A549 (cell line): ENCODE data around the gene TRA2B.

Experiments
- CTCF ChIP-seq: fragments of >200 bp; sonication (Bioruptor Twin); formaldehyde crosslinking; IDR thresholded peaks from 3 replicates; pipeline ENCODE4 v1.5.1; 2016
- ESRRA ChIP-seq: fragments of 150-350 bp; IDR thresholded peaks from 2 replicates; pipeline ENCODE4 v1.6.1; 2014; ENCODE audit warnings: mild to moderate bottlenecking, low read length, borderline replicate concordance
- HMGXB4 ChIP-seq: fragments of 250-450 bp; sonication (Bioruptor Pico); IDR thresholded peaks from 2 replicates; pipeline ENCODE4 v1.5.0; 2021; ENCODE audit warnings: mild to moderate bottlenecking, moderate library complexity, borderline replicate concordance
- JUN ChIP-seq, 2 experiments: fragments of >200 bp; sonication (Bioruptor Twin); formaldehyde crosslinking; IDR thresholded peaks; 2 replicates in 1 of 2; 3 replicates in 1 of 2; pipeline ENCODE4 v1.6.1; 2016 to 2017
- KDM1A ChIP-seq: fragments of 200-600 bp; sonication (generic); IDR thresholded peaks from 2 replicates; pipeline ENCODE4 v1.6.1; 2016; ENCODE audit warnings: low read depth, mild to moderate bottlenecking
- MAFK ChIP-seq: fragments of 450-650 bp; IDR thresholded peaks from 2 replicates; pipeline ENCODE4 v1.6.1; 2014; ENCODE audit not compliant: partially characterized antibody
- POLR2A ChIP-seq: IDR thresholded peaks from 2 replicates; pipeline ENCODE4 v1.6.1; 2012; ENCODE audit warnings: mild to moderate bottlenecking, low read length
- RAD21 ChIP-seq, 2 experiments: fragments of >200 bp in 1 of 2; sonication (Bioruptor Twin) in 1 of 2; formaldehyde crosslinking in 1 of 2; IDR thresholded peaks in 1 of 2; conservative IDR thresholded peaks in 1 of 2; 2 replicates in 1 of 2; 3 replicates in 1 of 2; pipeline ENCODE4 v1.6.1; 2012 to 2018; ENCODE audit warnings: inconsistent platforms in 1 of 2
- RFX5 ChIP-seq: fragments of 450-650 bp; IDR thresholded peaks from 2 replicates; pipeline ENCODE4 v1.7.1; 2014; ENCODE audit warnings: antibody characterized with exemption, mild to moderate bottlenecking, moderate library complexity
- TP53 ChIP-seq: fragments of 250-450 bp; sonication (Bioruptor Pico); IDR thresholded peaks from 2 replicates; pipeline ENCODE4 v1.5.0; 2021; ENCODE audit warnings: mild to moderate bottlenecking, moderate library complexity

- TF ChIP-seq TP53 (CRISPR knock-in tag): no peak
- no peak for TF ChIP-seq ESRRA
- no peak for TF ChIP-seq CTCF
- no peak for TF ChIP-seq HMGXB4 (CRISPR knock-in tag)
- no peak for TF ChIP-seq RFX5
- no peak for TF ChIP-seq JUN (IDR thresholded peaks at IDR 0.05)
- TF ChIP-seq POLR2A: no peak
- TF ChIP-seq MAFK: no peak
- no peak for TF ChIP-seq RAD21 (conservative IDR thresholded peaks at IDR 0.05 in 1 of 2, IDR thresholded peaks at IDR 0.05 in 1 of 2)
- TF ChIP-seq KDM1A: no peak
Observed at GRCh38 chr3:185867650-185868049, 70.2 kb downstream of the TRA2B start.
